Measurements from ENCODE around the gene LRRC75A.

GRCh38 chr17:16467886-16468285 is 24.1 kb downstream of the LRRC75A start:
- TF ChIP-seq POLR2A (IDR thresholded peaks at IDR 0.05): no peak
- TF ChIP-seq, protein P1, sequence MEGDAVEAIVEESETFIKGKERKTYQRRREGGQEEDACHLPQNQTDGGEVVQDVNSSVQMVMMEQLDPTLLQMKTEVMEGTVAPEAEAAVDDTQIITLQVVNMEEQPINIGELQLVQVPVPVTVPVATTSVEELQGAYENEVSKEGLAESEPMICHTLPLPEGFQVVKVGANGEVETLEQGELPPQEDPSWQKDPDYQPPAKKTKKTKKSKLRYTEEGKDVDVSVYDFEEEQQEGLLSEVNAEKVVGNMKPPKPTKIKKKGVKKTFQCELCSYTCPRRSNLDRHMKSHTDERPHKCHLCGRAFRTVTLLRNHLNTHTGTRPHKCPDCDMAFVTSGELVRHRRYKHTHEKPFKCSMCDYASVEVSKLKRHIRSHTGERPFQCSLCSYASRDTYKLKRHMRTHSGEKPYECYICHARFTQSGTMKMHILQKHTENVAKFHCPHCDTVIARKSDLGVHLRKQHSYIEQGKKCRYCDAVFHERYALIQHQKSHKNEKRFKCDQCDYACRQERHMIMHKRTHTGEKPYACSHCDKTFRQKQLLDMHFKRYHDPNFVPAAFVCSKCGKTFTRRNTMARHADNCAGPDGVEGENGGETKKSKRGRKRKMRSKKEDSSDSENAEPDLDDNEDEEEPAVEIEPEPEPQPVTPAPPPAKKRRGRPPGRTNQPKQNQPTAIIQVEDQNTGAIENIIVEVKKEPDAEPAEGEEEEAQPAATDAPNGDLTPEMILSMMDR (IDR thresholded peaks at IDR 0.05): no peak
